Mucosa of stomach (tissue), 1 donor: ENCODE measurements around the gene TM7SF2.
A peak's percentile ranks its signal among the peaks of the same experiment; 100 is the strongest.

ENCODE experiments used
- H3K27me3 ChIP-seq: one replicate; pipeline ENCODE4 v1.7.0; 2013; ENCODE audit warnings: mild to moderate bottlenecking, low read length; ENCODE audit not compliant: control insufficient read depth, insufficient read depth
- H3K36me3 ChIP-seq: one replicate; pipeline ENCODE4 v1.7.0; 2013; ENCODE audit warnings: low read length; ENCODE audit not compliant: control insufficient read depth, insufficient read depth
- H3K4me1 ChIP-seq: one replicate; pipeline ENCODE4 v1.7.0; 2013; ENCODE audit warnings: mild to moderate bottlenecking, low read length; ENCODE audit not compliant: control insufficient read depth, insufficient read depth
- H3K4me3 ChIP-seq: one replicate; pipeline ENCODE4 v1.7.0; 2013; ENCODE audit warnings: low read length
- H3K9ac ChIP-seq: one replicate; pipeline ENCODE4 v1.7.0; 2013; ENCODE audit warnings: mild to moderate bottlenecking, low read length, moderate library complexity
- H3K9me3 ChIP-seq: one replicate; pipeline ENCODE4 v1.7.0; 2013; ENCODE audit warnings: mild to moderate bottlenecking, low read length, moderate library complexity; ENCODE audit not compliant: control insufficient read depth
- donor health status: Pancreatic carcinoma.

TM7SF2 gene

DNA sequence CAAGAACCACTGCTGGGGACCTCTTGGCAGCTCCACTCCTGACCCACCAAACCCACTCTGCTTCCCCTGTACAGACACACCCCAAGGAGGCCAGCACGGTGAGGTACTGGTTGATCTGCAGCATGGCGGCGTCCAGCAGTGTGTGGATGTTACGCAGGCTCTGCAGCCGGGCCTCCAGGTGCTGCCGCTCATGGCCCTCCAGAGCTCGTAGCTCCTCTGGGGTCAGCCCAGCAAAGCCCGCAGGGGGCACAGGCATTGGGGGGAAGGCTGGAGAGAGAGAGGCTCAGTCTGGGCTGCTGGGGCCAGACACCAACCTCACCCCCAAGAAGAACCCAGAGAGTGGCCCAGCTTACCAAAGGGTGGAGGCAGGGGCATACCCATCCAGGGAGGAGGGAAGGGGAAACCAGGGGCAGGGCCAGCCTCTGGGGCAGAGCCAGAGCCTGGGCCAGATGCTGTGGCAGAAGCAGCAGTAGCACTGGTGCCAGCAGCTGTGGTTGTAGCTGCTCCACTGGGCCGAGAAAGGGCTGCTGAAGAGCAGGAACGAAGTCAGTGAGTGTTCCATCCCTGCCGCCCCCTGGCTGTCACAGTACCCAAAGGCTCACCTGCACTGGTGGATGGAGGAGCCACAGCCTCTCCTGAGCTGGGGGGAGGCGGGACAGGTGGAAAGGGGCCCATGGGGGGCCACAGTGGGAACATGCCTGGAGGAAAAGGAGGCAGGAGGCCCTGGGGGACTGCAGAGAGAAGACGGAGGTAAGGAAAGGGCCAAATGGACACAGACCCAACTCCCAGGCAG, 18.2 kb downstream of the TM7SF2 start:
- peaks cover 19% of the 10 kb centered on the region for H3K4me1 ChIP-seq
- no peak overlapping the region for H3K4me3 ChIP-seq
- no peaks in the 10 kb centered on the region for H3K9me3 ChIP-seq
- H3K27me3 ChIP-seq: no peaks in the 10 kb centered on the region
- H3K9ac ChIP-seq: no peak overlapping the region
- H3K36me3 ChIP-seq: peaks cover 43% of the 10 kb centered on the region

DNA sequence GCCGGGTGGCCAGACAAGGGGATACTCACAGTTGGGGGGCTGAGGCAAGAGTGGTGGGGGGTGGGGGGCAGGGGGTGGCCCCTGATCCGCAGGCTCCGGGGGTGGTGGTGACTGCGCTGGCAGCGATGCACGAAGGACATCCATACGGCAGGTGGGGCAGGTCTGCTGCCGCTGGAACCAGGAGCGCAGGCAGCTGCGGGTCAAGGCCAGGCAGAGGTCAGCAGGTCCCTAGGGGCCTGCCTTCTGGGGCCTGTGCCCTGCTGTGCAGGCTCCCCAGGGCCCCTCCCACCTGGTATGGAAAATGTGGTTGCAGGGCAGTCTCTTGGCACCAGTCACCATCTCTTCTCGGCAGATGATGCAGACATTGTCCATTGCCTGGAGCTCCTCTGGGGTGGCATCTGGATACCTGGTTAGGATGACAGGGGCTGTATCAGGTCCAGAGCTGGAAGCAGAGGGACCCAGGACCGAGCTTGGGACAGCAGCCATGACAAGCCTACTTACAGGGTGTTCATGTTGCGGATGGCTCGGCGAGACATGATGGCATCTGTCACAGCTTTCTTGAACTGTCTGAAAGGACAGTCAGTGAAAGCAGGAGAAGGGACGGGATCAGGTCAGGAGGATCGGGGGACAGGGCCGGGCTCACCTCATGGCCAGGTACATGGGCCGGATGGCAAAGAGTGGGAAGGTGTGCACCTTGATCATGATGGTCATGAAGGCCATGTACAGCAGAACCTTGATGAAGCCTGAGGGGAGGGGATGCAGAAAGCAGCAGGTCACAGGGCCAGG, 19.2 kb downstream of the TM7SF2 start:
- H3K36me3 ChIP-seq: peaks cover 43% of the 10 kb centered on the region
- no peaks in the 10 kb centered on the region for H3K9me3 ChIP-seq
- H3K4me1 ChIP-seq: peaks cover 26% of the 10 kb centered on the region
- no peak overlapping the region for H3K9ac ChIP-seq
- no peaks in the 10 kb centered on the region for H3K27me3 ChIP-seq
- no peak overlapping the region for H3K4me3 ChIP-seq

DNA sequence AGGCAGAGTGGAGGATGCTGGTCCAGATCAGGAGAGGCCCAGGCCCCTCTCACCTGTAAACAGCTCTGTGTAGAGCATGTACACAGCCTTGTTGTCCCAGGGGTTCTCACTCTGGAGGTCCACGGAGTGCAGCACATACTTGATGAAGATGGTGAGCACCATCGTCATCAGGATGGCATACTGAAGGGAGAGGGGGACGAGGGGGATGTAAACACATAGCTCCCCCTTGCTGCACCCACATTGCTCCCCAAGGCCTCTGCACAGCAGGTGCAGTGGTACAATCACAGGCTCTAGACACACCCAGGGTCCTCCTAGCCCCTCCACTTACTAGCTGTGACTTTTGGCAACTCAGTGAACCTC, 19.7 kb downstream of the TM7SF2 start:
- peaks cover 31% of the 10 kb centered on the region for H3K4me1 ChIP-seq
- peaks cover 43% of the 10 kb centered on the region for H3K36me3 ChIP-seq
- no peaks in the 10 kb centered on the region for H3K9me3 ChIP-seq
- H3K4me3 ChIP-seq: no peak overlapping the region
- H3K9ac ChIP-seq: no peak overlapping the region
- H3K27me3 ChIP-seq: no peaks in the 10 kb centered on the region

DNA sequence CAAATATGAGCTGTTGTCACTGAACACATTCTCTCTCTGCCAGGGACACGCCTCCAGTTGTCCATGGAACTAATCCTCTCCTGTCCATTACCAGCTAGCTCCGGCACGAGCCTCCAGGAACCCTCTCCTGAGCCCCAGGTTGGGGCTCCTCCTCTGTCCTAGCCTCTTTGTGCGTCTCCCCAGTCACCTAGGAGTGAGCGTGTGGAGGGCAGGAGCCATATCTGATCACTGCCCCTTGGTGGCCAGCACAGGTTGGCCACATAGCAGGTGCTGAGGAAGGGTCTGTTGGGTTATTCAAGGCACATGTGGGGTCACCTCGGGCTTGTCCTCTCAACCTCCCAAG, 20.2 kb downstream of the TM7SF2 start:
- no peak overlapping the region for H3K4me3 ChIP-seq
- no peaks in the 10 kb centered on the region for H3K9me3 ChIP-seq
- H3K4me1 ChIP-seq: peaks cover 31% of the 10 kb centered on the region
- peaks cover 39% of the 10 kb centered on the region for H3K36me3 ChIP-seq
- no peak overlapping the region for H3K9ac ChIP-seq
- H3K27me3 ChIP-seq: no peaks in the 10 kb centered on the region

DNA sequence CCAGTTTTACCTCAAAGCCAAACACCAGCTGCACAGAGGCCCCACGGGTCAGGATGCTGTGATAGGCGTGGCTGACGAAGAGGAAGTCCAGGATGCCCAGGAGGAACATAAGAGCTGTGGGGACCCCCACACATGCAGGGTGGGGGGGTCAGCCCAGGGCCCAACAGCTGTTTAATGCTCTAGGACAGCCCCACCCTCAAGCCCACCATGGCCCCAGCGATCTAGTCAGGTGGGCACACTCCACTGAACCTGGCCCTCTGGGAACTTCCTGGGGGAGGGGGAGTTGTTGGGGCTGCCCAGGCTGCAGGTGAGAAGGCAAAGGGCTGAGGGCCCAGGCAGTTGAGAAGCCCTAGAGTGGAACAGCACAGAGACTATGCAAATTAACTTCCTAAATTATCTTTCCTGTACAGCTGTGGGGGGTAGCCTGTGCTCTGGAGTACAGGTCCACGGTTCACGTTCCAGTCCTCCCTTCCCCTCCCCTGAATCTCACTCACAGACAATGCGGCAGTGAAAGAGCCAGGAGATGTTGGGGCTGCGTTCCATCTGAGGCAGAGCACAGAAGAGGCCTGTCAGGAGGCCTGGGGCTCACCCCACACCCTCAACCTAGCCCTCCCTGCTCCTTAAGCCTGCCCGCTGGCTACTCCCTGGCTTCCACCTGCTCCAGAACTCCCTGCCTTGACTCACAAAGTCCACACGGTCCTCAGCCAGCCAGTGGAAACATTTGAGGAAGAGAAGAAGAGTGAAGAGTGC, 20.7 kb downstream of the TM7SF2 start:
- Histone ChIP-seq H3K9me3 (no peaks in the 10 kb centered on the region), H3K4me1 (peaks cover 31% of the 10 kb centered on the region), H3K36me3 (peaks cover 39% of the 10 kb centered on the region), H3K4me3 (peak overlapping the region; percentile 93), H3K27me3 (no peaks in the 10 kb centered on the region), H3K9ac (peak overlapping the region; percentile 99)

DNA sequence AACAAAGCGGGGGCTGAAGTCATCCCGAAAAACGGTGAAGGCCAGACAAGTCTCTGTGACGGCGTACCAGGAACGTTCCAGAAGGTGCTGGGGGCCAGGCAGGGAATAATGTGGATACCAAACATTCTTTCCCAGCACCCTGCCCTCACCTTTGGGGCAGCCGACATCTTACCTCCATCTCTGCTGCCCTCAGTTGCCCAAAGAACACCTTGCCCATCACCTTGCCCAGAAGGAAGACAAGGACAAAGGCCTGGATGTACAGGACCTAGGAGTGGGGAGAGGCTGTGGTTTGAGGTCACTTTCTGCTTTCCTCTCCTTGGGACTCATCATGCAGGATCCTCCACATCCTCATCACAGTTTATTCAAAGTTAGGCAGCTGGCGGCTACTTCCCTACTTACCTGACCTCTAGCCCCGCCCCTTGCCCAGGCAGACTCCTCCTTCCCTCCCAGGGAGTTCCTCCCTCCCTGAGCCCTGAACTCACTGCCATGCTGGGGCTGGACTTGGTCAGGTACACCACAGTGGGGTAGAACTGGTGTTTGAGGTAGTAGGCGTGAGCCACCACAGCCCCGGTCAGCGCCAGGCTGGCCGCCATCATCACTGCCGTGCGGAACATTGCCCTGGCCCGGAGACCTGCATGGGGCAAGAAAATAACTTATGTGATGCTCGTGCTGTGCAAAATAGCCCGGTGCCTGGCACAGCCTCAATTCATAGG, 21.5 kb downstream of the TM7SF2 start:
- Histone ChIP-seq H3K27me3 (no peaks in the 10 kb centered on the region), H3K4me1 (peaks cover 31% of the 10 kb centered on the region), H3K4me3 (peak overlapping the region; percentile 93), H3K9me3 (no peaks in the 10 kb centered on the region), H3K9ac (peak overlapping the region; percentile 99), H3K36me3 (peaks cover 39% of the 10 kb centered on the region)

DNA sequence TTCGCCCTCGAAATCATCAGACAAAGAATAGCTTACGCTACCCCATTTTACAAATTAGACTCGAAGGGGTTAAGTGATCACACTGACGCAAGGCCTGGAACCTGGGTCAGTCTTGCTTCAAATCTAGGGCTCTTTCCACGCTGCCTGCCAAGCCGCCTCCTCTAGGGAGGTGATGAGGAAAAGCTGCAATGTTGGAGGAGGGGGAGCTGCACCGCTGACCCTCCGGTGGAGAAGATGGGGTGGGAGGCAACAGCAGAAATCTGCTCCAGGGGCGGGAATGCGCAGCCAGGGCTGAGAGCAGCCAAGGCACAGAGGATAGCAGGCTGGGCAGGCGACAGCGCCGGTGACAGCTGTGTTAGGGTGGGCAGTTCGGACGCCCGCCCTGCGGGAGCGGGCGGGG, 22.1 kb downstream of the TM7SF2 start:
- Histone ChIP-seq H3K4me3 (peak overlapping the region; percentile 93), H3K27me3 (no peaks in the 10 kb centered on the region), H3K9ac (peak overlapping the region; percentile 99), H3K9me3 (no peaks in the 10 kb centered on the region), H3K4me1 (peaks cover 31% of the 10 kb centered on the region), H3K36me3 (peaks cover 38% of the 10 kb centered on the region)

DNA sequence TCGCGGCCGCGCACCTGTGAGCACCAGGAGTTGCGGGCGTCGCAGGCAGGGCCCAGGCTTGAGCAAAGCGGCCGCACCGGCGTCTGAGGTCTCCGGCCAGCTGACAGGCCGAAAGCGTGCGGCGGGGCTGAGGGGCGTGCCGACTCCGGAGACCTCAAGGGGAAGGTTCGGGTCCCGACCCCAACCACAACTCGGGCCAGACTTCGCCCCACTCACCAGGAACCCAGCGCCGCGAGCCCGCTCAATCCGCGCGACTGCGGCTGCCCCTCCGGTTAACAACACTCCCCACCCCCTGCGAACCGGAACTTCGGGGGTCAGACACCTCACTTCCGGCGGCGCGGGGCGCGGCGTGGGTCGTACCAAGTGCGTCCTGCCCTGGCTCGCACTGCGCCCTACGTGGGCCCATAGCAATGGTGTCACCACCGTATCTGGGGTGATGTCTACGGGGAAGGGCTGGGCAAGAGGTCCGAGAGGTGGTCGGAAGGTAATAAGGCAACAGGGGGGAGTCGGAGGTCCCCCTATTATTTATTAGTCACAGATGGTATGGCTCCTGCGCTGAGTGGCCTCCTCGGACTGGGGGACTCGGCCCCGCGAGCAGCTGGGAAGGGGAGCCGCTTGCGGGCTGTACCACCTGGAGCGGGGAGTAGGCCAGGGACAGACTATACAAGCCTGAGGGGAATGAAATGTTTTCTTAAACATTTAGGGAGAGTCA, 22.7 kb downstream of the TM7SF2 start, which contains the start of gene SYVN1:
SYVN1 (minus strand) TSS at position 280 of the 712 bp plus-strand sequence. CDS start 918 bp downstream, outside the sequence.
- H3K36me3 ChIP-seq: peaks cover 31% of the 10 kb centered on the region
- no peaks in the 10 kb centered on the region for H3K9me3 ChIP-seq
- H3K27me3 ChIP-seq: no peaks in the 10 kb centered on the region
- peak within 1 kb of the TSS; percentile 93 for H3K4me3 ChIP-seq
- peak within 1 kb of the TSS; percentile 99 for H3K9ac ChIP-seq
- H3K4me1 ChIP-seq: peaks cover 31% of the 10 kb centered on the region

DNA sequence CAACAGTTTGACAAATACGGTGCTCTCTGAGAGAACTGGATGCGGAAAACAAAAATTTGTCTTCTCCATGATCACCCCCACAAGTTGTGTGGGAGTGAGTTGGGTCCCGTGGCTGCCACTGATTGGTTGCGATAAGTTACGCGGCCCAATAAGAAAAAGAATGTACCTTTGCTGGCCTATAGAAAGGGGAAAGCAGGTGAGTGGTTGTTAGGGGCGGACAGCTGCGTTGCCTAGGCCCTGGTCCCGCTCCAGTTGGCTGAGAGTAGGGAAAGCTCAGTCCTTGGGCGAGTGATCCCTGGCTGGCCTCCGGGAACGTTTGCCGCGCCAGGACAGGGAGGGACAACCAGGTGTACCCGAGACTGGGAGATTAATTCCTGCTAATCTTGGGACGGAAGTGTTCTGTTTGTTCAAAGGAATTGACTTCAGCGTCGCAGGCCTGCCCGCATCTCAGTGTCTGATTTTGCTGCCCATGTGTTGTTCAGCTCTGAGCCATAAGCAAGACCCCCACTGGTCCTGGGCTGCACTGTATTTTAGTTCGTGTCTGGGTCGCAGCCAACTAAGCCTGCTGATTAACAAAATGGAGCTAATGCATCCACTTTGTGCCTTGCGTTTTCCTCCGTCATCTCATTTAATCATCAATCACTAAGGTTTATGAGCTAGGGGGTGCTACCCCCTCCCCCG, 23.4 kb downstream of the TM7SF2 start:
- peaks cover 24% of the 10 kb centered on the region for H3K36me3 ChIP-seq
- peak overlapping the region; percentile 99 for H3K9ac ChIP-seq
- no peaks in the 10 kb centered on the region for H3K27me3 ChIP-seq
- peaks cover 31% of the 10 kb centered on the region for H3K4me1 ChIP-seq
- H3K9me3 ChIP-seq: no peaks in the 10 kb centered on the region
- peak overlapping the region; percentile 93 for H3K4me3 ChIP-seq

DNA sequence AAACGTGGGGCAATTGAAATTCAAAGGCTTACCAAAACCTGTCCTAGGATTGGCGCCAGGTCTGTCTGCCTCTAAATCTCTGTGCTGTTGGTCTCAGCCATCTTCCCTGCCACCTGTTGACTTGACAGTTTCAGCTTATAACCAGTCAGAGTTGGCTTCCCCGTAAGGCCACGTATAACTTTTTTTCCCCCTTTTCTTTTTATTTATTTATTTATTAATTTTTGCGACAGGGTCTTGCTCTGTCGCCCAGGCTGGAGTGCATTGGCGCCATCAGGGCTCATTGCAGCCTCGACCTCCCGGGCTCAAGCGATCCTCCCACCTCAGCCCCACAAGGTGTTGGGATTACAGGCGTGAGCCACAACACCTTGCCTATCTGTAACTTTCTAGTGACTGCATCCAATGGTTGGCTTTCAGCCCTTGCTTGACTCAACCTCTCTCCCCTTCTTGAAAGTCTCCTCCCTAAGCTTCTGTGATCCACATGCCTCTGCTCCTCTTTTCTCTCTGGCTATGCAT, 24.0 kb downstream of the TM7SF2 start:
- Histone ChIP-seq H3K4me3 (peak overlapping the region; percentile 93), H3K9me3 (no peaks in the 10 kb centered on the region), H3K4me1 (peaks cover 31% of the 10 kb centered on the region), H3K27me3 (no peaks in the 10 kb centered on the region), H3K9ac (peak overlapping the region; percentile 99), H3K36me3 (peaks cover 21% of the 10 kb centered on the region)
